RCC 7860 (cell line): ENCODE data around the gene INTS2.
"Not testable (repeated sequence)": the region's sequence is repeated elsewhere in the genome, so short reads cannot be mapped to it uniquely, and the experiment has no call there.

Experiments used
- DNase-seq: peaks from one replicate; pipeline ENCODE4 v3.0.0-alpha.2; 2015; ENCODE audit warnings: low spot score
- FAIRE-seq: peaks from 2 replicates; lab custom pipeline; 2012; peaks lifted over from hg19 to GRCh38; lab: Jason Lieb, UNC

INTS2 gene

DNA sequence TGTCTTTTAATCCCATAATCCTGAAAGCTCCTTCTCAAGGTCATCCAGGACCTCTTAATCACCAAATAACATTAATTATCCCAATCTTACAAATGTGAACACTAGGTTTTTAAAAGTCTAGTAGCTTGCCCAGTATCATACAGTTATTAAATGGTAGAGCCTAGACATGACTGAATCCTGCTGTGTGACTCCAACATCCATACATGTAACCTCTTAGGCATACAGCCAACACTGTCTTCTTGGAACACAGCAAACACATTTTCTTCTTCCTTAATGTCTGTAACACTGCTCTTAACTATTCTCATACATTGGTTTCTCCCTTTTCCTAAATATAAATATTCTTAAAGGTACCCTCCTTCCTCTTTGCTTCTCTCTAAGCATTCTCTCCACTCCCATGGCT lies 78.1 kb downstream of the INTS2 start:
- FAIRE-seq, result no peak

DNA sequence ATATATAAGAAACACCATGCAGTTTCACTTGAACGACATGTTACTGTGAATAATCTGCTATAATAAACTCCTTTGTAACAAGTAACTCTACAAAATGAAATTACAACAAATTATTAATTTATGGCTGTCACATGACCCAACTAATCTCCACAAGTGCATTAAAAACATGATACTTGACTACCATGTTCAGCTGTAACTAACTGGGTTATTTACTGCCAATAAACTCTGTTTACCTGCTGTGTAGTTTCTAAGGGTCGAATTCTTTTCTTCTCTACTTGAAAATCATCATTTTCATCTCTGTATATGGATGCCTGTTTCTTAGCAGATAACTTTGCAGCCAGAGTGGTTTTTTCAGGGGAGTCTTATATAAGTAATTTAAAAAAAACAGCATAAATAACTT lies 78.9 kb downstream of the INTS2 start:
- DNase-seq (no peak), FAIRE-seq (no peak)

More for the DNA sequence above, 78.1 kb downstream of the INTS2 start:
- no peak for DNase-seq

DNA sequence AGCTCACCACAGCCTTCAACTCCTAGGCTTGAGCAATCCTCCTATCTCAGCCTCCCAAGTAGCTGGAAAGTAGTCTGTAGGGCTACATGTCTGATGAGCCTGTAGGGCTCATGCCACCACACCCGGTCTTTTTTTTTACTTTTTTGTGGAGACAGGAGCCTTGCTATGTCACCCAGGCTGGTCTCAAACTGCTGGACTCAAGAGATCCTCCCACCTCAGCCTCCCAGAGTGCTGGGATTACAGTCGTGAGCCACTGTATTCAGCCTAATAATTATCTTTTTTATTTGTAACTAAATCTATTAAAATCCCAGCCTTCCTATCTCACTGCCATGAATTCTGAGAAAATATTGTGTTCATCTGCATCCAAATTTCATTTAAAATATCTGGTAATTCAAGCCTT lies 79.5 kb downstream of the INTS2 start:
- FAIRE-seq (no peak), DNase-seq (no peak)

DNA sequence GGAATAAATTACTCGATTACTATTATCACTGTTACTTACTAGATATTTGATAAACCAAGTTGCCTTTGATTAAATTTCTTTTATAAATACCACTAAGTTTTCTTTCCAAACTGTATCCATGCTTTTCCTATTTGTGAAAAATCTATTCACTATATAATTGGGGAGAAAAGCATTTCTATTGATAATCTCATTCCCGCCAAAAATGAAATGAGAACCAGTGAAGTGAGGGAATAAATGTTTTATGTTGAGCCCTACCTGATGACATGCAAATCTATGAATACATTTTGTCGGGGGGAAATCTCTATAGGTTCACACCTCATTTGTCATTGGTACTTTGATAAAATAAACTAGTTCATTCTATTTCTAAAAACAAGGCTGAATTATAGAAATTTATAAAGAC lies 80.1 kb downstream of the INTS2 start:
- DNase-seq (no peak), FAIRE-seq (no peak)

DNA sequence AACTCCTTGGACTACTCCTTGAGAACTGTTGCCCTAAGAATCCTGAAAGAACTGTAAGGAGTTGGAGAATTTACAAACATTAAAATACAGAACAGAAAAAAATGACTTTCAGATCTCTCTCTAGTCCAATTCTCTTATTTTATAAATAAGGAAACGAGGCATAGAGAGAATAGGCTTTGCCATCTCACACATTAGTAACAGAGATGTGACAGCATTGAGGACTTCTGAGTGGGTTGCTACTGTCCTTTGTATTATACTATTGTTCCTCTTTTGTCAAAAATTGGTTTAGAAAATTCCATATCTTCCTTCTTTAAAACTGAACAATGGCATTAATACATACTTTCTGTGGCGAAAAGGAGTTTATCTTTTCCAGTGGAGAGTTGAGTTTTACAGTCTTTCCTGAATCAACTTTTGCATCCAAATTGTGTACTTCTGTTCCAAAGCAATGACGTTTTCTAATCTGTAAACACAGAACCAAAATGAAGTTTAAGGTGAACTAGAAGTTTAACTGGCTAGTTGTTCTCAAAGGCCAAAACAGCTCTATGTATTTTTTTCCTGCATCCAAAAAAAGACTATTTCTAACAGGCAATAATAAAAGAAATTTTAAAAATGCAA lies 80.9 kb downstream of the INTS2 start:
- no peak for FAIRE-seq
- no peak for DNase-seq

DNA sequence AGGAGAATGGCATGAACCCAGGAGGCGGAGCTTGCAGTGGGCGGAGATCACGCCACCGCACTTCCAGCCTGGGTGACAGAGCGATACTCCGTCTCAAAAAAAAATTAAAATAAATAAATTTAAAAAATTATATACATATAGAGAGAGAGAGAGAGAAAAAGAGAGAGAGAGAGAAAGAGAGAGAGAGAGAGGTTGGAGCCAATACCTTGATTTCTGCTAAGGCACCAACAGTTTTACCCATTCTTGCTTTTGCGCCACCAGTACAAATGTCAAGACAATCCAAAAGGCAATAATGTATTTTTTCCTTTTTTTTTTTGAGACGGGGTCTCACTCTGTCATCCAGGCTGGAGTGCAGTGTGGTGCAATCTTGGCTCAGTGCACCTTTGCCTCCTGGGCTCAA lies 81.7 kb downstream of the INTS2 start:
- FAIRE-seq (no peak), DNase-seq (no peak)

DNA sequence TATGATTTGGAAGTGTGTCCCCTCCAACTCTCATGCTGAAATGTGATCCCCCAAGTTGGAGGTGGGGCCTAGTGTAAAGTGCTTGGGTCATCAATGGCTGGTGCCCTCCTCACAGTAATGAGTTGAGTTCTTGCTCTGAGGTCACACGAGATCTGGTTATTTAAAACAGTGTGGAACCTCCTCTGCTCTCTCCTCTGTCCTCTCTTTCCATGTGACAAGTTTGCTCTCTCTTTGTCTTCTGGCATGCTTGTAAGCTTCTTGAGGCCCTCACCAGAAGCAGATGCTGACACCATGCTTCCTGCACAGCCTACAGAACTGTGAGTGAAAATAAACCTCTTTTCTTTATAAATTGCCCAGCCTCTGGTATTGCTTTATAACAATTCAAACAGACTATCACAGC lies 84.3 kb downstream of the INTS2 start:
- FAIRE-seq (no peak), DNase-seq (no peak)

DNA sequence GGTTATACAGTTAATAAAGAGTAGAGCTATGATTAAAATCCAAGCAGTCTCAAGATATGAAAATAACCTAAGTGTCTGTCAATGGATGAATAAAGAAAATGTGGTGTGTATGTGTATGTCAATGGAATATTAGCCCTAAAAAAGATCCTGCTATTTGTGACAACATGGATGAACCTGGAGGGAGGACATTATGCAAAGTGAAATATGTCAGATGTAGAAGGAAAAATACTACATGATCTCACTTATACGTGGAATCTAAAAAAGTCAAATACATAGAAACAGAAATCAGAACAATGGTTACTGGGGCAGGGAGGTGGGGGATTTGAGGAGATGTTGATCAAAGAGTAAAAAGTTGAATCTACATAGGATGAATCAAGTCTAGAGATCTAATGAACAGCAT lies 84.9 kb downstream of the INTS2 start:
- FAIRE-seq (no peak), DNase-seq (no peak)

DNA sequence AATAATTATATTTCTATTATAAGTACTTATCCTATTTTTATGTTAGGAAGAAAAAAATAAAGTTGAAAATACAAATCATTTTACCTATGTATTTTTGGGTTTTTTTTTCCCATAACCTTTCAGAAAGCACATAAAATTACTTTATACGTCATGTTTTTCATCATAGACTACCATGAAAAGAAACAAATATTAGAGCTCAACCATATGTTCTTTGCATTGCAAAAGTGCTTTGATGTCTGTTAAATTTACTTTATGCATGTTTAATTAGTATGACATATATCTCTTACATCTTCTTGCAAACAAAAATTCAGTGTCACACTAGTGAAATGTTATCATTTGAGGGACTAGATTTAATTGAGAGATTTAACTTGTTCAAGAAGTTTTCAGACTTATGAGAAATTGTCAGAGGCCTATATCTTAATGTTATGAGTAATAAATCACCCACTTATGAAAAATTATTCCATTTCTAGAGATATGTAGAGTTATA lies 88.4 kb downstream of the INTS2 start:
- FAIRE-seq (no peak), DNase-seq (no peak)

DNA sequence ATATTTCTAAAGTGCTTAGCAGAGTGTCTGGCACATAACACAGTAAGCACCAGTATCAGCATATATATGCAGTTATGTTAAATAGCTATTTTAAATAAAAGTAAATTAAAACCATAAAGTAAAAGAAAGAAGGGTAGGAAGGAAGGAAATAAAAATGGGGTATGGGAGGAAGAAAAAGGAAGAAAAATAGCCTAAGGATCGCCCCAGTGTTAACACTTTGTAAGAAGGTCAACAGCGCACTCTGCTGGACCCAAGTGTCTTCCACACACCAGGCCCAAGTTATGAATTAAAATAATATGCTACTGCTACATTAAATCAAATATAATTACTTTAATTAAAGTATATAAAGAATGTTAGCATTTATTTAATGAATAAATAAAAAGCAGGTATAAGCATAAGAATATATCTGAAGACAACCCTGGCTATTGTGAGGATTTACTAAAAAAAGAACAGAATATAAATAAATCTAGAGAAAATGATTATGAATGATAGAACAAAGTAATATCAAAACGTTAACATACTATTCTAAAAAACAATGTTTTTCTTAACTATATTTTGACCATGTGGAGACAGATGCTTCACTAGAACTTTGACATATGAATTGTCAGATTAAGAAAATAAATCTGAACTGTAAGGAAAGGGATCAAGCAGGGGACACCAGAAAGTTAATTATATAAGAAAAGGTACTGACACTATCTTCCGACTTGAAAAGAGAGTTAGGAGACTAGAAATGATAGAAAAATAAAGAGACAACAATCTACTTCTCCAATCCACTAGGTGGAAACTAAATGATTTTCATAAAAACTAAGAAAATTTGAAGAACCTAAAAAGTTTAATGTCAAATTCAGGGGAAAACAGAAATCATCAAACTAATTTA lies 90.4 kb downstream of the INTS2 start:
- peak; percentile 34 for DNase-seq
- peak; percentile 70 for FAIRE-seq

DNA sequence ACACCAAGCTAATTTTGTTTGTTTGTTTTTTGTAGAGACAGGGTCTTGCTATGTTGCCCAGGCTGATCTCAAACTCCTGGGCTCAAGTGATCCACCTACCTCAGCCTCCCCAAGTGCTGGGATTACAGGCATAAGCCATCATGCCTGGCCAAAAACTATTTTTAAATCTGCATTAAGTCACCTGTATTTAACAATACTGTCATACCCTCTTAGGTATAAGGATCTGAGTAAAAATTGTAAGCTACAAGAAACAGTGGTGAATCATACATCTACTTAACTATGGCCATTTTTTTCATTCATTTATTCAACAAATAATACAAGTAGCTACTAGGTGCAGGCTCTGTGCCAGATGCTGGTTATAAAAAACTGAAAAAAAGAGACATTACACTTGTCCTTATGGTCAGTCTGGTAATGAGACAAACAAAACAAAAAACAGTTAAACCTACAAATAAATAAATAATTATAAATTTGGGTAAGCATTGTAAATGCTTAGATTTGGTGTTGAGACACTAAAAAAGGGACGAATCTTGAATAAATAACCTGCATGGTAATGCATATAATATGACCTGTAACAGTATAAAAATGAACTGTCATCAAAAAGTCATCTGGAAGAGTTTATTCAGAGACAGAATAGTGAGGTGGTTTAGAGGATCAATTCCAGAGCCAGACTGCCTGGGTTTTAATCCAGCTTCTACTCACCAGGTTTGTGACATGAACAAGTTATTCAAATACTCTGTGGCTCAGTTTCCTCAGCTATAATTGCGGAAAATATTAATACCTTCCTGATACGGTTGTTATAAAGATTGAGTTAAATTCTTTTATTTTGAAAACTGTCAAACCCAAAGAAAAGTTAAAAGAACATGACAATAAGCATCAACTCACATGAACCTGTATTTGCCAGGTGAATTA lies 91.3 kb downstream of the INTS2 start:
- FAIRE-seq (no peak), DNase-seq (no peak)

DNA sequence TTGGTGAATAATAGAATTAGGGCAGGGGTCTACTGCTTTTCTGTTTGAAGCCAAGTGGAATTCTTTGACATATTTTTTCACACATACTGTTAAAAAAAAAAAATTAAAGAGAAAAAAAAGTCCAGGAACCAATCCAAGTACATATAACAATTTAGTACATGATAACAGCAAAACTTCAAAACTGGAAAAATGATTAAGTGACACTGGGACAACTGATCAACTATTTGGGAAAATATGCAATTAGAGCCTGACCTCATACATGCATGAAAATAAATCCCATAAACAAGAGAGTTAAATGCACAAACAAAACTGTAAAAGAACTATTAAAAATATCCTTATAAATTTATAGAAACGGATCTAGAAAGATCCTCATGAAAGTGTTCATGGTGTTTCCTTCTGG lies 92.2 kb downstream of the INTS2 start:
- no peak for FAIRE-seq

DNA sequence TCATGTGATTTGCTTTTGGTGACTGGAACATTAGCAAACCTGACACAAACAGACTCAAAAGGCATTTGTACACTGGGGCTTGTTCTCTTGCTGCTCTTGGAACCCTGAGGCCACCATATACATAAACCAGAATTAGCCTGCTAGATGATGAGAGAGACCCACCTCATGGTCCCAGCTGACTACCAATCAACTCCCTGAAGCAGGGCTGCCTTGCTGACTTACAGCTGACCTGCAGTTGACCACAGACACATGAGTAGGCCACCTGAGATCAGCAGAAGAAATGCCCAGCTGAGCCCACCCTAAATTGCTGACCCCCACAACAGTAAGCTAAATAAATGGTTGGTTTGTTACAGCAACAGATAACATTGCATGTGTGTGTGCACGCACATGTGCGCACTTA lies 93.2 kb downstream of the INTS2 start:
- no peak for DNase-seq
- no peak for FAIRE-seq

More for the DNA sequence above, 92.2 kb downstream of the INTS2 start:
- DNase-seq, result no peak

DNA sequence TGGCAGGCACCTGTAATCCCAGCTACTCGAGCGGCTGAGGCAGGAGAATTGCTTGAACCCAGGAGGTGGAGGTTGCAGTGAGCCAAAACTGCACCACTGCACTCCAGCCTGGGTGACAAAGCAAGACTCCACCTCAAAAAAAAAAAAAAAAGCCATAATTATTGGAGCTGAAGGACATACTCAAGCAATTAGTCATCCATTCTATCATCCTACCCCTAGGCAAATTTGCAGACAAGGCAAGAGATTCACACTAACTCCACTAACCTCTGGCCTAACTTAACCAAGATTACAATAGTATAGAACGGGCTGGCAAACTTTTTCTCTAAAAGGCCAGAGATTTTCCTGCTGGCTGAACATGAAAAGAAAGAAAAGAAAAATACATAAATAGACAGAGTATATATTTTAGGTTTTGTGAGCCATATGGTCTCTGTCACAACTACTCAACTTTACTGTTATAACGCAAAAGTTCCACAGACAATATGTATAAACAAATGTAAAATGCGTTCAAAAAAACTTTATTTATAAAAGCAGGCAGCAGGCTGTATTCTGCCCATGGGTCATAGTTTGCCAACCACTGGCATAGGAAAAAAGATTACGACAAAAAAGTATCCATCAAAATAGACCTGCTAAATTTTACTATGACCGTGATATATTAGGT lies 94.1 kb downstream of the INTS2 start:
- DNase-seq (peak; percentile 77), FAIRE-seq (peak; percentile 69)

DNA sequence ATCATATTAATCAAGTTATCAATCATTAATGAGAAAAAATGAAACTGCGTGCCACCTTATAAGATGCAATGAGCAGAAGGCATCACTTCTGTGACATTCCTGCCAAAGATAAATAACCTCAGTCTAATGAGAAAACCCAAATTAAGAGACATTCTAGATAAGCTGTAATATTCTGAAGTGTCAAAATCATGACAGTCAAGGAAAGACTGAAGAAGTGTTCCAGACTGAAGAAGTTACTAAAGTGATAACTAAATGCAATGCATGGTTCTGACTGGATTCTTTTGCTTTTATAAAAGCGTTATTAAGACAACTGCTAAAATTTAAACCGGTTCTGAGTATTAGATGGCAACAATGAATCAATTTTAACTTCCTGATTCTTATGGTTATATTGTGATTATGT lies 95.3 kb downstream of the INTS2 start:
- FAIRE-seq (no peak), DNase-seq (no peak)

DNA sequence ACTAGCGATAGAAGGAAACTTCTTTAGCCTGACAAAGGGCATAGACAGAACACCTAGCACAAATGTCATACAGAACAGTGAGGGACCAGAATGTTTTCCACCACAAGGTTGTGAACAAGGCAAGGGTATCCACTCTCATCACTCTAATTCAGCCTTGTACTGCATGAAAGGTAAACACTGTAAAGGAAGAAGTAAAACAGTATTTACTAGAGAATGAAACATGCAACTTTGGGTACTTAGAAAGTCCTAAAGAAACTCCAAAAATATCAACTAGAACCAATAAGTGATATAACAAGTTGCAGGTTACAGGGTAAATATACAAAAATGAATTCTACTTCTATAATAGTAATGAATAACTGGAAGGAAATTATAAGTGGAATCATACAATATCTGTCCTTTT lies 96.7 kb downstream of the INTS2 start:
- FAIRE-seq, result no peak
- no peak for DNase-seq

DNA sequence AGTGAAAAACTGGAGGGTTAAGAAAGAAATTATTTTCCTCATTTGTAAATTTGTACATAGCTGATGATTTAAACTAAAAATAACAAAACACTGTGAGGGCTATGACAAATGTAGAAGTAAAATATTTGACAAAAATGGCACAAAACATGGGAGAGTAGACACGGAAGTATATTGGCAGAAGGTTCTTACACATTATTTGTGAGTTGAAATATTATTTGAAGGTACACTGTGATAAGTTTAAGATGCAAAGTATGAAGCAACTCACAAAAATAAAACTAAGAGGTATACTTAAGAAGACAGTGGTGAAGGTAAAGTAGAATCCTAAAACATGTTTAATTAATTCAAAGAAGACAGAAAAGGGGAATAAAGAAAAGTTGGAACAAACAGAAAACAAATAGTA lies 99.1 kb downstream of the INTS2 start:
- FAIRE-seq, result no peak

DNA sequence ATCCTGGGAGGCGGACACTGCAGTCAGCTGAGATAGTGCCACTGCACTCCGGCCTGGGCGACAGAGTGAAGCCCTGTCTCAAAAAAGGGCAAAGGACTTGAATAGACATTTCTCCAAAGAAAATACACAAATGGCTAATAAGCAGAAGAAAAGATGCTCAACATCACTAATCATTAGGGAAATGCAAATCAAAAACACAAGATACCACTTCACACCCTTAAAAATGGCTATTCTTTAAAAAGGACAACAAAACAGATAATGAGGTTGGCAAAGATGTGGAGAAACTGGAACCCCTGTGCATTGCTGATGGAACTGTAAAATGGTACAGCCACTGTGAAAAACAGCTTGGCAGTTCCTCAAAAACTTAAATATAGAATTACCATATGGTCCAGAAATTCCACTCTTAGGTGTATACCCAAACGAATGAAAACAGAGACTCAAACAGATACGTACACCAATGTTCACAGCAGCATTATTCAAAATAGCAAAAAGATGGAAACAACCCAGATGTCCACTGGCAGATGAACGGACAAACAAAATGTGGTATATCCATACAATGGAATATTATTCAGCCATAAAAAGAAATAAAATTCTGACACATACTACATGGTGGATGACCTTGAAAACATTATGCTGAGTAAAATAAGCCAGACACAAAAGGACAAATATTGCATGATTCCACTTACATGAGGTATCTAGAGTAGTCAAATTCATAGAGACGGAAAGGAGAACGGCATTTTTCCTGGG lies 100.0 kb downstream of the INTS2 start:
- FAIRE-seq, result no peak
- DNase-seq, result no peak

More for the DNA sequence above, 99.1 kb downstream of the INTS2 start:
- no peak for DNase-seq

DNA sequence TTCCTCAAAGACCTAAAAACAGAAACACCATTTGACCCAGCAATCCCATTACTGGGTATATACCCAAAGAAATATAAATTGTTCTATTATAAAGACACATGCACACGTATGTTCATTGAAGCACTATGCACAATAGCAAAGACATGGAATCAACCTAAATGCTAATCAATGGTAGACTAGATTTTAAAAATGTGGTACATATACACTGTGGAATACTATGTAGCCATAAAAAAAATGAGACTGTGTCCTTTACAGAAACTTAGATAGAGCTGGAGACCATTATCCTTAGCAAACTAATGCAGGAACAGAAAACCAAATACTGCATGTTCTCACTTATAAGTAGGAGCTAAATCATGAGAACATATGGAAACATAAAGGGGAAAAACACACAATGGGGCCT lies 100.9 kb downstream of the INTS2 start:
- not testable (repeated sequence) for DNase-seq, FAIRE-seq

DNA sequence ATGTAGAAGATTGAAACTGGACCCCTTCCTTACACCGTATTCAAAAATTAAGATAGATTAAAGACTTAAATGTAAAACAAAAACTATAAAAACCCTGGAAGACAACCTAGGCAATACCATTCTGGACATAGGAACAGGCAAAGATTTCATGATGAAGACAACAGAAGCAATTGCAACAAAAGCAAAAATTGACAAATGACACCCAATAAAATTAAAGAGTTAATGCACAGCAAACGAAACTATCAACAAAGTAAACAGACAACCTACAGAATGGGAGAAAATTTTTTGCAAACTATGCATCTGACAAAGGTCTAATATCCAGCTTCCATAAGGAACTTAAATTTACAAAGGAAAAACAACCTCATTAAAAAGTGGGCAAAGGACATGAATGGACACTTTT lies 101.6 kb downstream of the INTS2 start:
- DNase-seq, FAIRE-seq: not testable (repeated sequence)
